ENCODE measurements around the gene MXRA8.
"Not testable (repeated sequence)": the region's sequence is repeated elsewhere in the genome, so short reads cannot be mapped to it uniquely, and the experiment has no call there.

MXRA8 gene

GRCh38 chr1:1371746-1372711 lies 13.7 kb upstream of the MXRA8 start:
- H3K4me3 ChIP-seq (replicated peaks; ENCODE audit: low read depth, low read length), result no peak overlapping the region
- TF ChIP-seq CTCF (IDR thresholded peaks at IDR 0.05; ENCODE audit: low read depth, low read length, missing control alignments), result peak; percentile 95
- no peak for DNase-seq (ENCODE audit: extremely low read depth, low read depth)

- TF ChIP-seq CTCF (IDR thresholded peaks at IDR 0.05; ENCODE audit: low read depth, low read length, missing control alignments), result no peak
- H3K4me3 ChIP-seq (replicated peaks; ENCODE audit: low read depth, low read length), result no peak overlapping the region
- DNase-seq (ENCODE audit: extremely low read depth, low read depth), result no peak
These were observed 13.0 kb upstream of the MXRA8 start for GRCh38 chr1:1371364-1371745.

- TF ChIP-seq CTCF (IDR thresholded peaks at IDR 0.05; ENCODE audit: low read depth, low read length, missing control alignments), result no peak
- no peak overlapping the region for H3K4me3 ChIP-seq (replicated peaks; ENCODE audit: low read depth, low read length)
- no peak for DNase-seq (ENCODE audit: extremely low read depth, low read depth)
These were observed 12.5 kb upstream of the MXRA8 start for GRCh38 chr1:1370771-1371300.

GRCh38 chr1:1370094-1370493 lies 11.7 kb upstream of the MXRA8 start:
- H3K4me3 ChIP-seq (replicated peaks; ENCODE audit: low read depth, low read length); DNase-seq (ENCODE audit: extremely low read depth, low read depth): not testable (repeated sequence)

- H3K4me3 ChIP-seq (replicated peaks; ENCODE audit: low read depth, low read length), result no peak overlapping the region
- no peak for TF ChIP-seq CTCF (IDR thresholded peaks at IDR 0.05; ENCODE audit: low read depth, low read length, missing control alignments)
- no peak for DNase-seq (ENCODE audit: extremely low read depth, low read depth)
These were observed 9.0 kb upstream of the MXRA8 start for GRCh38 chr1:1367315-1367714.

- no peak for TF ChIP-seq CTCF (IDR thresholded peaks at IDR 0.05; ENCODE audit: low read depth, low read length, missing control alignments)
These were observed 8.3 kb upstream of the MXRA8 start for GRCh38 chr1:1366699-1367066.

GRCh38 chr1:1365875-1366698 lies 7.7 kb upstream of the MXRA8 start:
- no peak overlapping the region for H3K4me3 ChIP-seq (replicated peaks; ENCODE audit: low read depth, low read length)
- TF ChIP-seq CTCF (IDR thresholded peaks at IDR 0.05; ENCODE audit: low read depth, low read length, missing control alignments), result no peak
- no peak for DNase-seq (ENCODE audit: extremely low read depth, low read depth)

More at GRCh38 chr1:1366699-1367066, 8.3 kb upstream of the MXRA8 start:
- DNase-seq (ENCODE audit: extremely low read depth, low read depth), result no peak
- H3K4me3 ChIP-seq (replicated peaks; ENCODE audit: low read depth, low read length), result no peak overlapping the region

All from HFF-Myc (cell line).